OCI-LY3 (cell line): Measurements from ENCODE around the gene TMEM240.

Experiments used
- CTCF ChIP-seq: fragments of 200-600, 300-600 bp; sonication (generic); IDR thresholded peaks from 2 replicates; pipeline ENCODE4 v1.5.1; 2014; ENCODE audit warnings: antibody characterized with exemption, low read length, low read depth
- EZH2phosphoT487 ChIP-seq: fragments of 200-600 bp; shearing (Covaris generic); IDR thresholded peaks from 2 replicates; pipeline ENCODE4 v1.6.1; 2018; ENCODE audit warnings: antibody characterized with exemption, mixed run types, low read depth

GRCh38 chr1:1578371-1578940 lies 38.0 kb upstream of the TMEM240 start:
- TF ChIP-seq CTCF (no peak), EZH2phosphoT487 (no peak)
